K562 (cell line): Measurements from ENCODE around the gene DNAAF3. TPM values are rescaled to one million over a fixed set of nuclear protein-coding genes. Genes with fewer than 3 reads are reported as not detected.

Experiments
- L3MBTL2 ChIP-seq: fragments of 450-650 bp; IDR thresholded peaks from 2 replicates; pipeline ENCODE4 v1.6.1; 2016; ENCODE audit warnings: mild to moderate bottlenecking, moderate library complexity
- MYC ChIP-seq, 2 experiments: fragments of 250-450 bp in 1 of 2; sonication (Bioruptor Pico) in 1 of 2; IDR thresholded peaks; 2 replicates each; pipeline versions ENCODE4 v1.5.1 to v1.6.1; 2012 to 2021; ENCODE audit warnings: low read depth in 2 of 2, borderline replicate concordance in 1 of 2, improper control_type of control experiment in 1 of 2, low read length in 1 of 2, mild to moderate bottlenecking in 1 of 2, moderate library complexity in 1 of 2
- THAP12 ChIP-seq: fragments of 250-450 bp; sonication (Bioruptor Pico); IDR thresholded peaks from 2 replicates; pipeline ENCODE4 v1.9.0; 2021; ENCODE audit warnings: mild to moderate bottlenecking, inconsistent platforms
- ZNF444 ChIP-seq: fragments of 250-450 bp; sonication (Bioruptor Pico); IDR thresholded peaks from 2 replicates; pipeline ENCODE4 v1.4.0; 2020; ENCODE audit warnings: mild to moderate bottlenecking, moderate library complexity
- polyA plus RNA-seq, 8 experiments: library from polyadenylated mRNA; depleted of rRNA in 4 of 8; stranded (reverse) in 5 of 8; unstranded in 3 of 8; fragments of >200 nt; fragmentation: Nextera tagmentation in 2 of 8; fragmentation: Illumina TruSeq in 1 of 8; extraction: Ambion mirVana in 2 of 8; extraction: Trizol in 1 of 8; gene quantifications; 2 replicates each; pipeline versions ENCODE4 v1.2.1 to v1.2.3, GENCODE V29; 2011 to 2014; ENCODE audit warnings: inconsistent platforms in 1 of 8, missing spikeins in 1 of 8
- total RNA-seq, 7 experiments: library from RNA; depleted of rRNA in 6 of 7; stranded (reverse); fragments of >200 nt in 6 of 7; fragmentation: Illumina TruSeq in 2 of 7; extraction: Trizol in 2 of 7; gene quantifications; 2 replicates each; pipeline versions ENCODE4 v1.2.1 to v1.2.3, GENCODE V29; 2011 to 2021; ENCODE audit warnings: low replicate concordance in 1 of 7
- TF ChIP-seq, protein P1 (sequence below), 2 experiments: fragments of 450-650 bp; formaldehyde crosslinking in 1 of 2; IDR thresholded peaks; 2 replicates each; pipeline versions ENCODE4 v1.4.0 to v1.6.1; 2014 to 2020; ENCODE audit warnings: mild to moderate bottlenecking in 2 of 2, borderline replicate concordance in 1 of 2, low read depth in 1 of 2
- TF ChIP-seq, protein P2 (sequence below), 2 experiments: fragments of 200-800 bp in 1 of 2; sonication (Bioruptor generic) in 1 of 2; sonication (generic) in 1 of 2; formaldehyde crosslinking in 1 of 2; IDR thresholded peaks in 1 of 2; conservative IDR thresholded peaks in 1 of 2; 2 replicates each; pipeline versions ENCODE4 v1.5.0 to v1.6.1; 2016 to 2020; ENCODE audit warnings: missing compliant biosample characterization in 1 of 2, missing genetic modification characterization in 1 of 2, missing genetic modification reagents in 1 of 2
- TF ChIP-seq, protein P3 (sequence below): fragments of 450-650 bp; IDR thresholded peaks from 2 replicates; pipeline ENCODE4 v1.6.1; 2017; ENCODE audit warnings: antibody characterized with exemption, mild to moderate bottlenecking

DNAAF3 gene
- total and polyA plus RNA-seq, 9 of the 15 experiments (the other 6 are each of a cell fraction or from before 2014, with no cell fraction given) = 21.6 to 61.5 (median 43.0) TPM

GRCh38 chr19:55175117-55175867 is 8.9 kb upstream of the DNAAF3 start (continued):
- TF ChIP-seq, protein P1, sequence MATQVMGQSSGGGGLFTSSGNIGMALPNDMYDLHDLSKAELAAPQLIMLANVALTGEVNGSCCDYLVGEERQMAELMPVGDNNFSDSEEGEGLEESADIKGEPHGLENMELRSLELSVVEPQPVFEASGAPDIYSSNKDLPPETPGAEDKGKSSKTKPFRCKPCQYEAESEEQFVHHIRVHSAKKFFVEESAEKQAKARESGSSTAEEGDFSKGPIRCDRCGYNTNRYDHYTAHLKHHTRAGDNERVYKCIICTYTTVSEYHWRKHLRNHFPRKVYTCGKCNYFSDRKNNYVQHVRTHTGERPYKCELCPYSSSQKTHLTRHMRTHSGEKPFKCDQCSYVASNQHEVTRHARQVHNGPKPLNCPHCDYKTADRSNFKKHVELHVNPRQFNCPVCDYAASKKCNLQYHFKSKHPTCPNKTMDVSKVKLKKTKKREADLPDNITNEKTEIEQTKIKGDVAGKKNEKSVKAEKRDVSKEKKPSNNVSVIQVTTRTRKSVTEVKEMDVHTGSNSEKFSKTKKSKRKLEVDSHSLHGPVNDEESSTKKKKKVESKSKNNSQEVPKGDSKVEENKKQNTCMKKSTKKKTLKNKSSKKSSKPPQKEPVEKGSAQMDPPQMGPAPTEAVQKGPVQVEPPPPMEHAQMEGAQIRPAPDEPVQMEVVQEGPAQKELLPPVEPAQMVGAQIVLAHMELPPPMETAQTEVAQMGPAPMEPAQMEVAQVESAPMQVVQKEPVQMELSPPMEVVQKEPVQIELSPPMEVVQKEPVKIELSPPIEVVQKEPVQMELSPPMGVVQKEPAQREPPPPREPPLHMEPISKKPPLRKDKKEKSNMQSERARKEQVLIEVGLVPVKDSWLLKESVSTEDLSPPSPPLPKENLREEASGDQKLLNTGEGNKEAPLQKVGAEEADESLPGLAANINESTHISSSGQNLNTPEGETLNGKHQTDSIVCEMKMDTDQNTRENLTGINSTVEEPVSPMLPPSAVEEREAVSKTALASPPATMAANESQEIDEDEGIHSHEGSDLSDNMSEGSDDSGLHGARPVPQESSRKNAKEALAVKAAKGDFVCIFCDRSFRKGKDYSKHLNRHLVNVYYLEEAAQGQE (IDR thresholded peaks at IDR 0.05; ENCODE audit: borderline replicate concordance) = no peak
- TF ChIP-seq, protein P1 (CRISPR knock-in tag; IDR thresholded peaks at IDR 0.05; ENCODE audit: low read depth) = peak; percentile 45; the same call in 1 of the 2 replicates
- TF ChIP-seq, protein P2, sequence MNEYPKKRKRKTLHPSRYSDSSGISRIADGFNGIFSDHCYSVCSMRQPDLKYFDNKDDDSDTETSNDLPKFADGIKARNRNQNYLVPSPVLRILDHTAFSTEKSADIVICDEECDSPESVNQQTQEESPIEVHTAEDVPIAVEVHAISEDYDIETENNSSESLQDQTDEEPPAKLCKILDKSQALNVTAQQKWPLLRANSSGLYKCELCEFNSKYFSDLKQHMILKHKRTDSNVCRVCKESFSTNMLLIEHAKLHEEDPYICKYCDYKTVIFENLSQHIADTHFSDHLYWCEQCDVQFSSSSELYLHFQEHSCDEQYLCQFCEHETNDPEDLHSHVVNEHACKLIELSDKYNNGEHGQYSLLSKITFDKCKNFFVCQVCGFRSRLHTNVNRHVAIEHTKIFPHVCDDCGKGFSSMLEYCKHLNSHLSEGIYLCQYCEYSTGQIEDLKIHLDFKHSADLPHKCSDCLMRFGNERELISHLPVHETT (CRISPR knock-in tag; conservative IDR thresholded peaks at IDR 0.05 in 1 of 2, IDR thresholded peaks at IDR 0.05 in 1 of 2) = 0 out of 4 replicates have a peak, but pooled peaks of 1 of the 2 experiments have one; percentile 44
- TF ChIP-seq MYC (IDR thresholded peaks at IDR 0.05; ENCODE audit: low read depth, low read length) = peak; percentile 51; the same call in 1 of the 2 replicates
- no peak for TF ChIP-seq MYC (CRISPR knock-in tag; IDR thresholded peaks at IDR 0.05; ENCODE audit: borderline replicate concordance, low read depth)
- TF ChIP-seq ZNF444 (CRISPR knock-in tag) = no peak
- TF ChIP-seq, protein P3, sequence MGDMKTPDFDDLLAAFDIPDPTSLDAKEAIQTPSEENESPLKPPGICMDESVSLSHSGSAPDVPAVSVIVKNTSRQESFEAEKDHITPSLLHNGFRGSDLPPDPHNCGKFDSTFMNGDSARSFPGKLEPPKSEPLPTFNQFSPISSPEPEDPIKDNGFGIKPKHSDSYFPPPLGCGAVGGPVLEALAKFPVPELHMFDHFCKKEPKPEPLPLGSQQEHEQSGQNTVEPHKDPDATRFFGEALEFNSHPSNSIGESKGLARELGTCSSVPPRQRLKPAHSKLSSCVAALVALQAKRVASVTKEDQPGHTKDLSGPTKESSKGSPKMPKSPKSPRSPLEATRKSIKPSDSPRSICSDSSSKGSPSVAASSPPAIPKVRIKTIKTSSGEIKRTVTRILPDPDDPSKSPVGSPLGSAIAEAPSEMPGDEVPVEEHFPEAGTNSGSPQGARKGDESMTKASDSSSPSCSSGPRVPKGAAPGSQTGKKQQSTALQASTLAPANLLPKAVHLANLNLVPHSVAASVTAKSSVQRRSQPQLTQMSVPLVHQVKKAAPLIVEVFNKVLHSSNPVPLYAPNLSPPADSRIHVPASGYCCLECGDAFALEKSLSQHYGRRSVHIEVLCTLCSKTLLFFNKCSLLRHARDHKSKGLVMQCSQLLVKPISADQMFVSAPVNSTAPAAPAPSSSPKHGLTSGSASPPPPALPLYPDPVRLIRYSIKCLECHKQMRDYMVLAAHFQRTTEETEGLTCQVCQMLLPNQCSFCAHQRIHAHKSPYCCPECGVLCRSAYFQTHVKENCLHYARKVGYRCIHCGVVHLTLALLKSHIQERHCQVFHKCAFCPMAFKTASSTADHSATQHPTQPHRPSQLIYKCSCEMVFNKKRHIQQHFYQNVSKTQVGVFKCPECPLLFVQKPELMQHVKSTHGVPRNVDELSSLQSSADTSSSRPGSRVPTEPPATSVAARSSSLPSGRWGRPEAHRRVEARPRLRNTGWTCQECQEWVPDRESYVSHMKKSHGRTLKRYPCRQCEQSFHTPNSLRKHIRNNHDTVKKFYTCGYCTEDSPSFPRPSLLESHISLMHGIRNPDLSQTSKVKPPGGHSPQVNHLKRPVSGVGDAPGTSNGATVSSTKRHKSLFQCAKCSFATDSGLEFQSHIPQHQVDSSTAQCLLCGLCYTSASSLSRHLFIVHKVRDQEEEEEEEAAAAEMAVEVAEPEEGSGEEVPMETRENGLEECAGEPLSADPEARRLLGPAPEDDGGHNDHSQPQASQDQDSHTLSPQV = peak; percentile 90
- TF ChIP-seq THAP12 (CRISPR knock-in tag) = peak; percentile 49; the same call in 1 of the 2 replicates
- peak; percentile 95 for TF ChIP-seq L3MBTL2
